Adrenal gland (tissue), 12 donors: ENCODE data around the gene TSFM. TPM values are rescaled to one million over a fixed set of nuclear protein-coding genes. Genes with fewer than 3 reads are reported as not detected.
A peak's percentile ranks its signal among the peaks of the same experiment; 100 is the strongest.

Experiments used
- DNase-seq, 7 donors: peaks; one replicate each; pipeline ENCODE4 v3.0.0-alpha.2; 2019 to 2020
- H3K27ac ChIP-seq, 5 donors: fragments of 200-600 bp; sonication (generic) in 4 of 5; 1 replicate in 3 of 5; 2 replicates in 2 of 5; pipeline versions ENCODE4 v1.5.1 to v1.8.0; 2016 to 2020; ENCODE audit warnings: mild to moderate bottlenecking in 1 of 5
- H3K27me3 ChIP-seq: fragments of 200-600 bp; 2 replicates; pipeline ENCODE4 v1.8.0; 2021
- H3K36me3 ChIP-seq, 2 donors: fragments of 200-600 bp; replicated peaks in 1 of 2; 1 replicate in 1 of 2; 2 replicates in 1 of 2; pipeline versions ENCODE4 v1.5.1 to v1.8.0; 2018 to 2022
- H3K4me1 ChIP-seq, 2 donors: fragments of 200-600 bp; replicated peaks in 1 of 2; 1 replicate in 1 of 2; 2 replicates in 1 of 2; pipeline versions ENCODE4 v1.5.1 to v1.8.0; 2018 to 2021
- H3K4me3 ChIP-seq, 4 donors: fragments of 200-600 bp; sonication (generic) in 3 of 4; one replicate each; pipeline ENCODE4 v1.5.1; 2016 to 2018
- H3K9me3 ChIP-seq, 3 donors: fragments of 200-600 bp; sonication (generic) in 1 of 3; replicated peaks in 1 of 3; 1 replicate in 2 of 3; 2 replicates in 1 of 3; pipeline versions ENCODE4 v1.5.1 to v1.8.0; 2016 to 2021
- CTCF ChIP-seq, 6 experiments: fragments of 450-650 bp in 4 of 6; fragments of 200-600 bp in 2 of 6; sonication (generic) in 1 of 6; IDR thresholded peaks; 1 replicate in 5 of 6; 2 replicates in 1 of 6; pipeline versions ENCODE4 v1.5.1 to v1.8.0; 2016 to 2021; ENCODE audit warnings: antibody characterized with exemption in 6 of 6, mild to moderate bottlenecking in 2 of 6, moderate library complexity in 1 of 6
- POLR2A ChIP-seq, 2 donors: fragments of 450-650 bp; IDR thresholded peaks; one replicate each; pipeline ENCODE4 v1.6.1; 2017; ENCODE audit warnings: antibody characterized with exemption in 2 of 2, mild to moderate bottlenecking in 2 of 2, moderate library complexity in 1 of 2
- WGBS, 4 donors: extraction: QIAGEN DNeasy Blood & Tissue Kit in 2 of 4; methylation state at CpG; one replicate each; pipeline versions ENCODE4 v1.1.5 to v1.1.7; 2013 to 2017; 5-methylcytosine and 5-hydroxymethylcytosine counted together
- intact Hi-C, 2 donors: fragments of 100-400 bp; cut with DNase I; formaldehyde crosslinking; loops; one replicate each; pipeline versions ENCODE4 v1.14.1 to v1.15.0; 2022 to 2023
- polyA plus RNA-seq, 3 donors: library from polyadenylated mRNA; stranded (reverse); fragments of 200-250 nt in 2 of 3; fragments of 350-450 nt in 1 of 3; fragmentation: Illumina TruSeq in 1 of 3; extraction: RNeasy Lipid Tissue Mini Kit (QIAGEN cat#74804) in 1 of 3; gene quantifications; one replicate each; pipeline ENCODE4 v1.2.3, GENCODE V29; 2013 to 2014
- total RNA-seq, 9 donors: library from RNA; depleted of rRNA in 4 of 9; stranded (reverse); fragments of >200 nt in 4 of 9; fragments of 120-200 nt in 1 of 9; fragmentation: NEBNext Ultra II Directional in 1 of 9; extraction: Animal tissue kit (Norgen Biotek cat#: 25700) in 1 of 9; gene quantifications; one replicate each; pipeline versions ENCODE4 v1.1.0 to v1.2.4, GENCODE V29; 2013 to 2023
- donor health status: healthy with polysubstance abuse.
- donor health status: Bipolar disorder and iron deficiency.
- donor health status: DM: yes; HTN: yes; CAD: no.
- donor health status: DM: no; HTN: no; CAD: no.
- donor health status: DM: no; HTN: no; CAD: no.
- donor health status: DM: yes; HTN: yes; CAD: no.

TSFM gene
- total and polyA plus RNA-seq, 12 donors: 31.5 to 107 (median 69.5) TPM

- peak overlapping the region in 2 of 5 donors; percentile 68 to 69 for H3K27ac ChIP-seq
- peaks cover 7 to 15% of the 10 kb centered on the region in 2 donors for H3K4me1 ChIP-seq
- no peaks in the 10 kb centered on the region for H3K9me3 ChIP-seq
- H3K36me3 ChIP-seq: peaks cover 0 to 39% of the 10 kb centered on the region in 2 donors
- intact Hi-C loops: no loop called here
- peak overlapping the region in 2 of 4 donors; percentile 65 to 95 for H3K4me3 ChIP-seq
- TF ChIP-seq POLR2A (IDR thresholded peaks at IDR 0.05): no peak
- TF ChIP-seq CTCF (IDR thresholded peaks at IDR 0.05): no peak
- no peaks in the 10 kb centered on the region for H3K27me3 ChIP-seq
- DNase-seq: no peak
- WGBS, 4 donors: 78 to 84% (median 81%) methylated on average over 12 of the region's 12 CpGs
These were observed 847 bp downstream of the TSFM start for GRCh38 chr12:57783466-57783801.

GRCh38 chr12:57783861-57784260 is 1.3 kb downstream of the TSFM start:
- no peaks in the 10 kb centered on the region for H3K27me3 ChIP-seq
- WGBS, 4 donors: 86 to 90% (median 88%) methylated on average over 11 of the region's 11 CpGs
- intact Hi-C loops: no loop called here
- H3K4me3 ChIP-seq: no peak overlapping the region
- no peak overlapping the region for H3K27ac ChIP-seq
- no peak for DNase-seq
- no peak for TF ChIP-seq CTCF (IDR thresholded peaks at IDR 0.05)
- TF ChIP-seq POLR2A (IDR thresholded peaks at IDR 0.05): no peak
- H3K4me1 ChIP-seq: peaks cover 7 to 15% of the 10 kb centered on the region in 2 donors
- H3K36me3 ChIP-seq: peaks cover 0 to 44% of the 10 kb centered on the region in 2 donors
- no peaks in the 10 kb centered on the region for H3K9me3 ChIP-seq

GRCh38 chr12:57793920-57794319 is 11.3 kb downstream of the TSFM start:
- H3K36me3 ChIP-seq: peaks cover 0 to 61% of the 10 kb centered on the region in 2 donors
- no peaks in the 10 kb centered on the region for H3K27me3 ChIP-seq
- peaks cover 9 to 27% of the 10 kb centered on the region in 2 donors for H3K4me1 ChIP-seq
- WGBS, 4 donors: 15 to 38% (median 21%) methylated on average over 1 of the region's 1 CpG
- H3K4me3 ChIP-seq: no peak overlapping the region
- no peak for TF ChIP-seq CTCF (IDR thresholded peaks at IDR 0.05)
- no peak for TF ChIP-seq POLR2A (IDR thresholded peaks at IDR 0.05)
- intact Hi-C loops: no loop called here
- H3K27ac ChIP-seq: peak overlapping the region; percentile 52 to 83 (median 72)
- peak in 3 of 7 donors; percentile 39 to 63 (median 62) for DNase-seq
- H3K9me3 ChIP-seq: no peaks in the 10 kb centered on the region

GRCh38 chr12:57795354-57795753 is 12.8 kb downstream of the TSFM start:
- no peak for DNase-seq
- 89 to 93% (median 91%) methylated on average over 6 of the region's 6 CpGs for WGBS, 4 donors
- intact Hi-C loops: no loop called here
- H3K4me3 ChIP-seq: no peak overlapping the region
- H3K36me3 ChIP-seq: peaks cover 0 to 69% of the 10 kb centered on the region in 2 donors
- peaks cover 9 to 27% of the 10 kb centered on the region in 2 donors for H3K4me1 ChIP-seq
- no peaks in the 10 kb centered on the region for H3K9me3 ChIP-seq
- peak overlapping the region in 3 of 5 donors; percentile 17 to 83 (median 78) for H3K27ac ChIP-seq
- no peaks in the 10 kb centered on the region for H3K27me3 ChIP-seq
- TF ChIP-seq POLR2A (IDR thresholded peaks at IDR 0.05) (no peak), CTCF (IDR thresholded peaks at IDR 0.05) (no peak)
